Hepatocyte (in vitro differentiated cells): Measurements from ENCODE around the gene CD44. TPM values are rescaled to one million over a fixed set of nuclear protein-coding genes. Genes with fewer than 3 reads are reported as not detected.

Experiments
- DNase-seq: peaks from one replicate; pipeline ENCODE4 v3.0.0-alpha.2; 2016; ENCODE audit warnings: low spot score
- H2AFZ ChIP-seq: fragments of 200-600 bp; sonication (generic); 2 replicates; pipeline ENCODE4 v1.6.0; 2016; ENCODE audit warnings: antibody characterized with exemption, mild to moderate bottlenecking
- H3K27ac ChIP-seq: fragments of 200-600 bp; sonication (generic); 2 replicates; pipeline ENCODE4 v1.5.1; 2016; ENCODE audit warnings: mild to moderate bottlenecking
- H3K27me3 ChIP-seq: fragments of 200-600 bp; sonication (generic); 2 replicates; pipeline ENCODE4 v1.6.1; 2016
- H3K36me3 ChIP-seq: fragments of 200-600 bp; sonication (generic); replicated peaks from 2 replicates; pipeline ENCODE4 v1.5.1; 2016; ENCODE audit warnings: low read depth; ENCODE audit not compliant: insufficient read depth
- H3K4me1 ChIP-seq: fragments of 200-600 bp; sonication (generic); 2 replicates; pipeline ENCODE4 v1.5.1; 2016; ENCODE audit warnings: mild to moderate bottlenecking, moderate library complexity; ENCODE audit not compliant: insufficient read depth
- H3K4me2 ChIP-seq: fragments of 200-600 bp; sonication (generic); 2 replicates; pipeline ENCODE4 v1.6.0; 2016
- H3K4me3 ChIP-seq: fragments of 200-600 bp; sonication (generic); 2 replicates; pipeline ENCODE4 v1.5.1; 2016; ENCODE audit warnings: mild to moderate bottlenecking
- H3K79me2 ChIP-seq: fragments of 200-600 bp; sonication (generic); 2 replicates; pipeline ENCODE4 v1.6.0; 2017; ENCODE audit warnings: mild to moderate bottlenecking
- H3K9me2 ChIP-seq: fragments of 200-600 bp; sonication (generic); replicated peaks from 2 replicates; pipeline ENCODE4 v1.6.0; 2017; ENCODE audit warnings: mild to moderate bottlenecking; ENCODE audit not compliant: insufficient read depth
- H3K9me3 ChIP-seq: fragments of 200-600 bp; sonication (generic); 2 replicates; pipeline ENCODE4 v1.5.1; 2016; ENCODE audit warnings: low read depth, mild to moderate bottlenecking
- H4K20me1 ChIP-seq: fragments of 200-600 bp; sonication (generic); 2 replicates; pipeline ENCODE4 v1.6.0; 2016; ENCODE audit warnings: mild to moderate bottlenecking; ENCODE audit not compliant: insufficient read depth, poor library complexity, severe bottlenecking
- EZH2 ChIP-seq: fragments of 200-600 bp; sonication (generic); IDR thresholded peaks from 2 replicates; pipeline ENCODE4 v1.6.1; 2016; ENCODE audit warnings: antibody characterized with exemption, mild to moderate bottlenecking, borderline replicate concordance
- EZH2phosphoT487 ChIP-seq: fragments of 200-600 bp; sonication (generic); IDR thresholded peaks from one replicate; pipeline ENCODE4 v1.6.1; 2018; ENCODE audit warnings: antibody characterized with exemption, mild to moderate bottlenecking, low read depth, moderate library complexity; ENCODE audit not compliant: unreplicated experiment, severe bottlenecking
- WGBS: methylation state at CpG from one replicate; pipeline ENCODE4 v1.1.6; 2016; ENCODE audit warnings: low lambda C conversion rate; ENCODE audit errors: missing lambda C conversion rate; 5-methylcytosine and 5-hydroxymethylcytosine counted together
- polyA plus RNA-seq: library from polyadenylated mRNA; unstranded; fragments of >200 nt; fragmentation: Nextera tagmentation; extraction: Ambion mirVana; gene quantifications from 2 replicates; pipeline ENCODE4 v1.2.1, GENCODE V29; 2016
- total RNA-seq: library from RNA; depleted of rRNA; stranded (reverse); fragments of >200 nt; gene quantifications from 2 replicates; pipeline ENCODE4 v1.2.3, GENCODE V29; 2014
- TF ChIP-seq, protein P1 (sequence below): fragments of 200-600 bp; sonication (generic); IDR thresholded peaks from 2 replicates; pipeline ENCODE4 v1.5.1; 2016; ENCODE audit warnings: antibody characterized with exemption, mild to moderate bottlenecking; ENCODE audit not compliant: poor library complexity

Gene CD44
- total and polyA plus RNA-seq, 2 experiments from 2014 or later = 17.5 to 29.5 TPM

DNA sequence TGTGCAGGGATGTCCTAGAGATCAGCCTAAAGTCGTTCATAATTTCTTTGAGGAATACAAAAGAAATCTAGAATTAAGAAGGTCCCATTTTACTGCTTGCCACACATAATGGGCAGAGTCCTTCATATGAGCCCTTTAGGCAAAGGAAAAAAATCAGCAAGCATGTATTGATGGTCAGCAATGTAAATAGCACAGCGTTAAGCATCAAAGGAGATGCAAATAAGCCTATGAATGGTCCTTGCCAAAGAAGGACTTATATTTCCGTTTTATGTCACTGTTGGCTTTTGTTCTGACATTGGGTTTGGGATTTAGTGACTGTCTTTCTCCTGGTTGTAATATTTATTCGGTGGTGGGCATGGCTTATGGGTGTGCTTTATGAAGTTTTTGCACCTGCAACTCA, 69.8 kb downstream of the CD44 start:
- 70% methylated on average over 4 of the region's 4 CpGs for WGBS
- DNase-seq = no peak
- Histone ChIP-seq H2AFZ (no peak overlapping the region), H3K4me2 (no peak overlapping the region), H4K20me1 (no peaks in the 10 kb centered on the region), H3K27me3 (no peaks in the 10 kb centered on the region), H3K9me2 (no peaks in the 10 kb centered on the region), H3K36me3 (no peaks in the 10 kb centered on the region), H3K4me1 (no peaks in the 10 kb centered on the region), H3K79me2 (no peaks in the 10 kb centered on the region), H3K27ac (no peak overlapping the region), H3K4me3 (no peak overlapping the region), H3K9me3 (no peaks in the 10 kb centered on the region)
- TF ChIP-seq EZH2phosphoT487 (no peak), EZH2 (no peak)
- TF ChIP-seq, protein P1, sequence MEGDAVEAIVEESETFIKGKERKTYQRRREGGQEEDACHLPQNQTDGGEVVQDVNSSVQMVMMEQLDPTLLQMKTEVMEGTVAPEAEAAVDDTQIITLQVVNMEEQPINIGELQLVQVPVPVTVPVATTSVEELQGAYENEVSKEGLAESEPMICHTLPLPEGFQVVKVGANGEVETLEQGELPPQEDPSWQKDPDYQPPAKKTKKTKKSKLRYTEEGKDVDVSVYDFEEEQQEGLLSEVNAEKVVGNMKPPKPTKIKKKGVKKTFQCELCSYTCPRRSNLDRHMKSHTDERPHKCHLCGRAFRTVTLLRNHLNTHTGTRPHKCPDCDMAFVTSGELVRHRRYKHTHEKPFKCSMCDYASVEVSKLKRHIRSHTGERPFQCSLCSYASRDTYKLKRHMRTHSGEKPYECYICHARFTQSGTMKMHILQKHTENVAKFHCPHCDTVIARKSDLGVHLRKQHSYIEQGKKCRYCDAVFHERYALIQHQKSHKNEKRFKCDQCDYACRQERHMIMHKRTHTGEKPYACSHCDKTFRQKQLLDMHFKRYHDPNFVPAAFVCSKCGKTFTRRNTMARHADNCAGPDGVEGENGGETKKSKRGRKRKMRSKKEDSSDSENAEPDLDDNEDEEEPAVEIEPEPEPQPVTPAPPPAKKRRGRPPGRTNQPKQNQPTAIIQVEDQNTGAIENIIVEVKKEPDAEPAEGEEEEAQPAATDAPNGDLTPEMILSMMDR = no peak

DNA sequence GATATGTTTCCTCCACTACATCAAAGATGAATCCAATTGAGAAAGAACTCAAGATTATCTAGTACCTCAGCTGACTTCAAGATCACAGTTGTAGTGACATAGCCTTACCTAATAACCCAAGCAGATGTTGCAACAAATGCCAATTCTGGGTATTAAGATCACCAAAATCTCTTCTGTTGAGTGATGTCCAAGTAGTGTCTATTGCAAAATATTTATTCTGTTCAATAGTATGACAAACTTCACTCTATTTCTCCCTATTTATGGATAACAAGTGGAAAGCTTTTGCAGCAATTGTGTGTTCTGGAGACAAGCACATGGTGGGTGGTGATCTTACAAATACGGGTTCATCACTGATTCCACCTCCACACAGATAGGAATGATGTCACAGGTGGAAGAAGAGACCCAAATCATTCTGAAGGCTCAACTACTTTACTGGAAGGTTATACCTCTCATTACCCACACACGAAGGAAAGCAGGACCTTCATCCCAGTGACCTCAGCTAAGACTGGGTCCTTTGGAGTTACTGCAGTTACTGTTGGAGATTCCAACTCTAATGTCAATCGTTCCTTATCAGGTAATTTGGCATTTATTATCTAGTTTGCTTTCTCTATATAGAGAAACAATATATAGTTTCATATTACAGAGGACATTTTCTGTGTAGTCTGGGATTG, 72.0 kb downstream of the CD44 start:
- WGBS = 87% methylated on average over 3 of the region's 3 CpGs
- no peaks in the 10 kb centered on the region for H4K20me1 ChIP-seq
- H3K27ac ChIP-seq = no peak overlapping the region
- H3K4me2 ChIP-seq = no peak overlapping the region
- no peaks in the 10 kb centered on the region for H3K27me3 ChIP-seq
- H3K9me2 ChIP-seq = no peaks in the 10 kb centered on the region
- no peak for TF ChIP-seq EZH2
- TF ChIP-seq EZH2phosphoT487 = no peak
- TF ChIP-seq, protein P1 = no peak
- no peak overlapping the region for H3K4me3 ChIP-seq
- H3K4me1 ChIP-seq = no peaks in the 10 kb centered on the region
- no peak for DNase-seq
- H3K79me2 ChIP-seq = no peaks in the 10 kb centered on the region
- H2AFZ ChIP-seq = no peak overlapping the region
- H3K36me3 ChIP-seq = no peaks in the 10 kb centered on the region
- no peaks in the 10 kb centered on the region for H3K9me3 ChIP-seq

DNA sequence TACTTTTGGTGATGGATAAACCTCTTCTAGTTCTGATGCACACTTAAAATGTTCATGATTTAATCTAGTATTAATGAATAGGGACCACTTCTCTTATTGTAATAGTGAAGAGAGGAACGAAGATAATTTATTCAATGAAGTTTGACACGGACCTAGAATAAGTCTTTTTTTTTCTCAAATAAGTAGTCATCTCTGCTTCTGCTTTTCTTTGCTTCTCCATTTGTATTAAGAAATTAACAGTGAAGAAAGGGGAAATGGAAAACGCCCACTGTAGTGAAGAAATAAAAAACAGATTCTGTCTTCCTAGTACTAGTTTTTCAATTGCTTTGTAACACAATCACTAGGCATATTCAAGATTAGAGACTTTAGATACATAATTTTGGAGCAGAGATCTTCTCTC, 73.0 kb downstream of the CD44 start:
- Histone ChIP-seq H3K9me3 (no peaks in the 10 kb centered on the region), H3K4me1 (no peaks in the 10 kb centered on the region), H2AFZ (no peak overlapping the region), H3K27ac (no peak overlapping the region), H3K36me3 (no peaks in the 10 kb centered on the region), H3K4me3 (no peak overlapping the region), H3K9me2 (no peaks in the 10 kb centered on the region), H4K20me1 (no peaks in the 10 kb centered on the region), H3K79me2 (no peaks in the 10 kb centered on the region), H3K4me2 (no peak overlapping the region), H3K27me3 (no peaks in the 10 kb centered on the region)
- TF ChIP-seq, protein P1 = no peak
- DNase-seq = no peak
- WGBS = 93% methylated on average over 3 of the region's 3 CpGs
